Prostate gland (tissue), 2 donors: ENCODE data around the gene PKHD1.

Experiments used
- POLR2A ChIP-seq: fragments of 450-650 bp; IDR thresholded peaks from one replicate; pipeline ENCODE4 v1.6.1; 2016; ENCODE audit warnings: antibody characterized with exemption, mild to moderate bottlenecking
- POLR2AphosphoS5 ChIP-seq: sonication (generic); formaldehyde crosslinking; IDR thresholded peaks from one replicate; pipeline ENCODE4 v1.6.1; 2017; ENCODE audit warnings: antibody characterized with exemption
- TF ChIP-seq, protein P1 (sequence below), 4 experiments: fragments of 200-600 bp in 2 of 4; fragments of 450-650 bp in 2 of 4; sonication (generic) in 2 of 4; IDR thresholded peaks; 1 replicate in 3 of 4; 2 replicates in 1 of 4; pipeline ENCODE4 v1.5.1; 2016 to 2019; ENCODE audit warnings: antibody characterized with exemption in 4 of 4, mild to moderate bottlenecking in 2 of 4, moderate library complexity in 2 of 4

DNA sequence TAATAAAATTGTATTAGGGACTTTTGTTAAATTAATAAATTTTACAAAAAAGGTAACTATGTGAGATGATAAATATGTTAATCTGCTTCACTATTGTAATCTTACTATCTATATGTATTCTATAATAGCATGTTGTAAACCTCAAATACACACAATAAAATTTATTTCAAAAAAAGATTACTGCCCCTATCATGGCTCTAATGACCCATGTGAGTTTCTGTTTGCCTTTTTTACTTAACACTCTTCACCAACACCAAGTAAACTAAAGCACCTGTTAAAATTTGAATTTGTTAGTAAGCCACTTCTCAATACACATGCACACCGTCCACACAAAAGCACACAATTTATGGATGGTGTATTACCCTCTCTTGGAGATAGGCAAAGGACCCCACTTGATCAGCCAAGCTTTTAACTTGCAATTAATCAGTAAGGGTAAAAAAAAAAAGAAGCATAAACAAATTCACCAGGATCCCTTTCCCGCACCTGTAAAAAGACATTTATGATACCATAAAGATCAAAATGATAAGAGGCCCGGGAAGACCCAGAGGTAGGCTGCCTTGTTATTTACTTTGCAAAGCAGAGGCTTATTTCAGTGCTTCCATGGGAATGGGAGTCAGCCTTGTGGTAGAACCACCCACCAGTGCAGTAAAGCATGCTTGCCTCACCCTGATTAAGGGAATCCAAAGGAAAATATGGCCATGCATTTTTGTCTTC lies 28.6 kb upstream of the PKHD1 start:
- TF ChIP-seq, protein P1, sequence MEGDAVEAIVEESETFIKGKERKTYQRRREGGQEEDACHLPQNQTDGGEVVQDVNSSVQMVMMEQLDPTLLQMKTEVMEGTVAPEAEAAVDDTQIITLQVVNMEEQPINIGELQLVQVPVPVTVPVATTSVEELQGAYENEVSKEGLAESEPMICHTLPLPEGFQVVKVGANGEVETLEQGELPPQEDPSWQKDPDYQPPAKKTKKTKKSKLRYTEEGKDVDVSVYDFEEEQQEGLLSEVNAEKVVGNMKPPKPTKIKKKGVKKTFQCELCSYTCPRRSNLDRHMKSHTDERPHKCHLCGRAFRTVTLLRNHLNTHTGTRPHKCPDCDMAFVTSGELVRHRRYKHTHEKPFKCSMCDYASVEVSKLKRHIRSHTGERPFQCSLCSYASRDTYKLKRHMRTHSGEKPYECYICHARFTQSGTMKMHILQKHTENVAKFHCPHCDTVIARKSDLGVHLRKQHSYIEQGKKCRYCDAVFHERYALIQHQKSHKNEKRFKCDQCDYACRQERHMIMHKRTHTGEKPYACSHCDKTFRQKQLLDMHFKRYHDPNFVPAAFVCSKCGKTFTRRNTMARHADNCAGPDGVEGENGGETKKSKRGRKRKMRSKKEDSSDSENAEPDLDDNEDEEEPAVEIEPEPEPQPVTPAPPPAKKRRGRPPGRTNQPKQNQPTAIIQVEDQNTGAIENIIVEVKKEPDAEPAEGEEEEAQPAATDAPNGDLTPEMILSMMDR (IDR thresholded peaks at IDR 0.05): no peak
- TF ChIP-seq POLR2A: no peak
- peak; percentile 26 for TF ChIP-seq POLR2AphosphoS5
